Ectodermal cell (in vitro differentiated cells): ENCODE data around the gene CERKL.

Experiments
- H3K27ac ChIP-seq: 2 replicates; pipeline ENCODE4 v1.7.0; 2013; ENCODE audit warnings: mild to moderate bottlenecking, low read depth, low read length; ENCODE audit not compliant: insufficient read depth, poor library complexity, severe bottlenecking
- H3K27me3 ChIP-seq: 2 replicates; pipeline ENCODE4 v1.7.0; 2013; ENCODE audit warnings: mild to moderate bottlenecking, low read length; ENCODE audit not compliant: insufficient read depth, control insufficient read depth, poor library complexity, severe bottlenecking
- H3K36me3 ChIP-seq: one replicate; pipeline ENCODE4 v1.7.0; 2013; ENCODE audit warnings: low read length; ENCODE audit not compliant: control insufficient read depth, insufficient read depth
- H3K4me1 ChIP-seq: one replicate; pipeline ENCODE4 v1.7.0; 2013; ENCODE audit warnings: low read length; ENCODE audit not compliant: control insufficient read depth, insufficient read depth
- H3K4me3 ChIP-seq: 2 replicates; pipeline ENCODE4 v1.7.0; 2013; ENCODE audit warnings: low read depth, low read length, control low read depth; ENCODE audit not compliant: insufficient read depth
- H3K9me3 ChIP-seq: 2 replicates; pipeline ENCODE4 v1.7.0; 2013; ENCODE audit warnings: mild to moderate bottlenecking, low read length, moderate library complexity; ENCODE audit not compliant: control insufficient read depth
- WGBS, 2 experiments: methylation state at CpG; one replicate each; pipeline ENCODE4 v1.1.7; 2013; ENCODE audit warnings: missing lambda C conversion rate in 2 of 2; 5-methylcytosine and 5-hydroxymethylcytosine counted together

The CERKL gene

GRCh38 chr2:181626671-181627070 is 30.2 kb downstream of the CERKL start:
- H3K4me3 ChIP-seq = no peak overlapping the region
- no peaks in the 10 kb centered on the region for H3K9me3 ChIP-seq
- H3K27me3 ChIP-seq = no peaks in the 10 kb centered on the region
- no peak overlapping the region for H3K27ac ChIP-seq
- H3K4me1 ChIP-seq = no peaks in the 10 kb centered on the region
- H3K36me3 ChIP-seq = no peaks in the 10 kb centered on the region

GRCh38 chr2:181623159-181623558 is 33.7 kb downstream of the CERKL start:
- H3K36me3 ChIP-seq = no peaks in the 10 kb centered on the region
- H3K9me3 ChIP-seq = no peaks in the 10 kb centered on the region
- H3K4me3 ChIP-seq = no peak overlapping the region
- no peak overlapping the region for H3K27ac ChIP-seq
- H3K4me1 ChIP-seq = no peaks in the 10 kb centered on the region
- H3K27me3 ChIP-seq = no peaks in the 10 kb centered on the region

- Histone ChIP-seq H3K9me3 (no peaks in the 10 kb centered on the region), H3K4me3 (no peak overlapping the region), H3K27ac (no peak overlapping the region), H3K4me1 (no peaks in the 10 kb centered on the region), H3K36me3 (no peaks in the 10 kb centered on the region), H3K27me3 (no peaks in the 10 kb centered on the region)
- 97 to 98% methylated on average over 3 of the region's 3 CpGs for WGBS, 2 experiments
These were observed 35.0 kb downstream of the CERKL start for GRCh38 chr2:181621779-181622490.

- WGBS, 2 experiments = 92 to 95% methylated on average over 2 of the region's 2 CpGs
- Histone ChIP-seq H3K4me3 (no peak overlapping the region), H3K27ac (no peak overlapping the region), H3K27me3 (no peaks in the 10 kb centered on the region), H3K36me3 (no peaks in the 10 kb centered on the region), H3K9me3 (no peaks in the 10 kb centered on the region), H3K4me1 (no peaks in the 10 kb centered on the region)
These were observed 37.4 kb downstream of the CERKL start for GRCh38 chr2:181619516-181619915.

- WGBS, 2 experiments = no CpG with 5 or more reads among the region's 1 CpG
- no peaks in the 10 kb centered on the region for H3K36me3 ChIP-seq
- H3K27me3 ChIP-seq = no peaks in the 10 kb centered on the region
- no peaks in the 10 kb centered on the region for H3K4me1 ChIP-seq
- no peaks in the 10 kb centered on the region for H3K9me3 ChIP-seq
- no peak overlapping the region for H3K4me3 ChIP-seq
- no peak overlapping the region for H3K27ac ChIP-seq
These were observed 40.2 kb downstream of the CERKL start for GRCh38 chr2:181616715-181617114.

- Histone ChIP-seq H3K27ac (no peak overlapping the region), H3K4me1 (no peaks in the 10 kb centered on the region), H3K9me3 (no peaks in the 10 kb centered on the region), H3K4me3 (no peak overlapping the region), H3K27me3 (no peaks in the 10 kb centered on the region), H3K36me3 (no peaks in the 10 kb centered on the region)
- WGBS, 2 experiments = 93 to 97% methylated on average over 6 to 7 of the region's 7 CpGs
These were observed 41.8 kb downstream of the CERKL start for GRCh38 chr2:181614874-181615638.

- Histone ChIP-seq H3K4me1 (no peaks in the 10 kb centered on the region), H3K36me3 (no peaks in the 10 kb centered on the region), H3K4me3 (no peak overlapping the region), H3K27ac (no peak overlapping the region), H3K27me3 (no peaks in the 10 kb centered on the region), H3K9me3 (no peaks in the 10 kb centered on the region)
- WGBS, 2 experiments = 81 to 96% methylated on average over 1 to 2 of the region's 2 CpGs
These were observed 43.7 kb downstream of the CERKL start for GRCh38 chr2:181613241-181613640.

- H3K9me3 ChIP-seq = no peaks in the 10 kb centered on the region
- H3K4me1 ChIP-seq = no peaks in the 10 kb centered on the region
- 80 to 82% methylated on average over 1 to 2 of the region's 4 CpGs for WGBS, 2 experiments
- no peak overlapping the region for H3K4me3 ChIP-seq
- H3K27ac ChIP-seq = no peak overlapping the region
- no peaks in the 10 kb centered on the region for H3K36me3 ChIP-seq
- no peaks in the 10 kb centered on the region for H3K27me3 ChIP-seq
These were observed 49.0 kb downstream of the CERKL start for GRCh38 chr2:181607629-181608590.

- H3K27me3 ChIP-seq = no peaks in the 10 kb centered on the region
- no peaks in the 10 kb centered on the region for H3K36me3 ChIP-seq
- H3K27ac ChIP-seq = no peak overlapping the region
- no peak overlapping the region for H3K4me3 ChIP-seq
- 86 to 94% methylated on average over 2 of the region's 3 CpGs for WGBS, 2 experiments
- no peaks in the 10 kb centered on the region for H3K4me1 ChIP-seq
- H3K9me3 ChIP-seq = no peaks in the 10 kb centered on the region
These were observed 50.7 kb downstream of the CERKL start for GRCh38 chr2:181605889-181606837.
